Naive thymus-derived CD4-positive, alpha-beta T cell (primary cell): ENCODE data around the gene C6orf163. TPM values are rescaled to one million over a fixed set of nuclear protein-coding genes. Genes with fewer than 3 reads are reported as not detected.
"Not testable (repeated sequence)": the region's sequence is repeated elsewhere in the genome, so short reads cannot be mapped to it uniquely, and the experiment has no call there.

Experiments
- ATAC-seq: fragments of 150-1000 bp; cut with Tn5 transposase; 2 replicates; pipeline ENCODE4 v1.10.0; 2021; ENCODE audit warnings: mild to moderate bottlenecking, moderate library complexity
- CTCF ChIA-PET: fragments of 350-600 bp; sonication (Branson Sonifier 250); formaldehyde crosslinking; loops from one replicate; lab custom pipeline; 2021; ENCODE audit warnings: antibody characterized with exemption; lab: Charles Lee
- POLR2A ChIA-PET: fragments of 350-600 bp; sonication (Branson Sonifier 250); formaldehyde crosslinking; loops from one replicate; lab custom pipeline; 2021; ENCODE audit warnings: antibody characterized with exemption, inconsistent platforms; lab: Charles Lee
- DNase-seq, 9 donors: peaks; one replicate each; pipeline versions ENCODE4 v3.0.0 to v3.0.0-alpha.2; 2020 to 2022; ENCODE audit warnings: mixed read lengths in 1 of 9
- H3K27ac ChIP-seq: one replicate; pipeline ENCODE4 v1.7.0; 2013; ENCODE audit warnings: mild to moderate bottlenecking, low read depth, low read length, moderate library complexity
- H3K27me3 ChIP-seq, 2 donors: one replicate each; pipeline ENCODE4 v1.7.0; 2013; ENCODE audit warnings: low read length in 2 of 2, mild to moderate bottlenecking in 2 of 2, moderate library complexity in 2 of 2; ENCODE audit not compliant: control insufficient read depth in 2 of 2, insufficient read depth in 2 of 2
- H3K36me3 ChIP-seq, 3 experiments: 1 replicate in 2 of 3; 2 replicates in 1 of 3; pipeline ENCODE4 v1.7.0; 2013; ENCODE audit warnings: low read length in 3 of 3, mild to moderate bottlenecking in 3 of 3, moderate library complexity in 1 of 3; ENCODE audit not compliant: insufficient read depth in 3 of 3, control insufficient read depth in 2 of 3
- H3K4me1 ChIP-seq, 2 donors: one replicate each; pipeline ENCODE4 v1.7.0; 2013; ENCODE audit warnings: low read length in 2 of 2, mild to moderate bottlenecking in 2 of 2, moderate library complexity in 1 of 2; ENCODE audit not compliant: control insufficient read depth in 2 of 2, insufficient read depth in 2 of 2
- H3K4me3 ChIP-seq: 2 replicates; pipeline ENCODE4 v1.7.0; 2013; ENCODE audit warnings: mild to moderate bottlenecking, low read length
- H3K9me3 ChIP-seq, 3 experiments: 1 replicate in 2 of 3; 2 replicates in 1 of 3; pipeline ENCODE4 v1.7.0; 2013; ENCODE audit warnings: low read length in 3 of 3; ENCODE audit not compliant: control insufficient read depth in 2 of 3
- H3K27ac Mint-ChIP-seq, 9 donors: one replicate each; pipeline ENCODE4 v1.8.0; 2020 to 2022; ENCODE audit warnings: mixed read lengths in 9 of 9, mild to moderate bottlenecking in 8 of 9, moderate library complexity in 5 of 9, inconsistent platforms in 2 of 9
- H3K27me3 Mint-ChIP-seq, 5 donors: one replicate each; pipeline ENCODE4 v1.8.0; 2021 to 2022; ENCODE audit warnings: mixed read lengths in 5 of 5, mild to moderate bottlenecking in 1 of 5
- H3K36me3 Mint-ChIP-seq, 5 donors: one replicate each; pipeline ENCODE4 v1.8.0; 2020 to 2022; ENCODE audit warnings: mixed read lengths in 5 of 5, mild to moderate bottlenecking in 3 of 5, inconsistent platforms in 1 of 5
- H3K4me1 Mint-ChIP-seq, 7 donors: one replicate each; pipeline ENCODE4 v1.8.0; 2020 to 2022; ENCODE audit warnings: mixed read lengths in 7 of 7, mild to moderate bottlenecking in 3 of 7, inconsistent platforms in 1 of 7
- H3K4me3 Mint-ChIP-seq, 10 donors: one replicate each; pipeline ENCODE4 v1.8.0; 2020 to 2022; ENCODE audit warnings: mild to moderate bottlenecking in 10 of 10, mixed read lengths in 10 of 10, moderate library complexity in 6 of 10, inconsistent platforms in 2 of 10
- H3K9me3 Mint-ChIP-seq, 11 donors: one replicate each; pipeline ENCODE4 v1.8.0; 2020 to 2022; ENCODE audit warnings: mixed read lengths in 11 of 11, mild to moderate bottlenecking in 4 of 11, inconsistent platforms in 1 of 11, moderate library complexity in 1 of 11
- intact Hi-C, 2 donors: fragments of 100-400 bp; cut with micrococcal nuclease; formaldehyde crosslinking; loops; one replicate each; pipeline ENCODE4 v1.15.1; 2023
- polyA plus RNA-seq, 2 donors: library from polyadenylated mRNA; unstranded; fragments of 300-500 nt; fragmentation: Illumina TruSeq; gene quantifications; one replicate each; pipeline ENCODE4 v1.2.3, GENCODE V29; 2021
- total RNA-seq, 6 experiments: library from RNA in 5 of 6; stranded (reverse) in 5 of 6; gene quantifications; 1 replicate in 5 of 6; 2 replicates in 1 of 6; pipeline ENCODE4 v1.2.3 and lab custom pipeline; 2021 to 2026

C6orf163 gene
- total RNA-seq (1 to 10 TPM; 1.3 to 6.9 (median 4.0) TPM), polyA plus RNA-seq (under 1 TPM; 0.65 to 0.86 TPM), total RNA-seq (lab: John Stamatoyannopoulos, UW) (1.5 reads per million, percentile 4 among the genes with 10 or more reads in this experiment)

GRCh38 chr6:87344731-87345130 lies at the start of gene C6orf163:
C6orf163 (plus strand) TSS chr6:87344813; CDS start chr6:87345100, 287 bp downstream.
- no peak within 1 kb of the TSS for H3K4me3 Mint-ChIP-seq
- H3K27me3 ChIP-seq, result no peaks in the 10 kb centered on the region
- intact Hi-C loops, result no loop called here
- no peaks in the 10 kb centered on the region for H3K36me3 ChIP-seq
- ChIA-PET CTCF (no interaction called here), POLR2A (no interaction called here)
- H3K4me1 Mint-ChIP-seq, result no peaks in the 10 kb centered on the region
- DNase-seq (no peak), ATAC-seq (no peak)
- no peaks in the 10 kb centered on the region for H3K9me3 ChIP-seq
- H3K27ac ChIP-seq, result no peak within 1 kb of the TSS
- H3K9me3 Mint-ChIP-seq, result no peaks in the 10 kb centered on the region
- no peak within 1 kb of the TSS for H3K4me3 ChIP-seq
- no peaks in the 10 kb centered on the region for H3K27me3 Mint-ChIP-seq
- peak within 1 kb of the TSS in 1 of 9 donors; percentile 54 for H3K27ac Mint-ChIP-seq
- H3K4me1 ChIP-seq, result no peaks in the 10 kb centered on the region
- H3K36me3 Mint-ChIP-seq, result peaks cover 0 to 41% (median 13%) of the 10 kb centered on the region in 5 donors

DNA sequence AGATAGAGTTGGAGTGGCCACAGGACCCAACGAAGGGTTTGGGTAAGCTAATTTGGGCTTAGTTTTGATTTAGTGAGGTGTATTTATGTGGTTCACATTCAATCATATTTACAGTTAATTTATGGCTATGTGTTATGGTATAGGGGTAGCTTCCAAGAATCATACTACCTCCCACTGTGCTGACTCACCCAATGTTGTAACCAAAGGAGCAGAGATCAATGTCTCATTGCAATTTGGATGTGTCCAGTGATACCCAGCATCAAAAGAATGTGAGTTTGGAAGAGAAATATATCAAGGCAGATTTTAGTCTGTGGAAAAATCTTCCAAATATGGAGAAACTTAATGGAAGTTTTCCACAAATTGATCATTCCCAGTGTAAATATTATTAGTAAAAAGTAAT lies 47.5 kb upstream of the C6orf163 start:
- H3K27ac Mint-ChIP-seq, result no peak overlapping the region
- no peak overlapping the region for H3K4me3 Mint-ChIP-seq
- no peak for ATAC-seq
- no peak overlapping the region for H3K4me3 ChIP-seq
- H3K27me3 ChIP-seq, result no peaks in the 10 kb centered on the region
- no peaks in the 10 kb centered on the region for H3K9me3 ChIP-seq
- peaks cover 0 to 8% (median 0%) of the 10 kb centered on the region in 5 donors for H3K36me3 Mint-ChIP-seq
- no peak overlapping the region for H3K27ac ChIP-seq
- no peak for DNase-seq
- H3K9me3 Mint-ChIP-seq, result peaks cover 0 to 5% (median 2%) of the 10 kb centered on the region in 11 donors
- no peaks in the 10 kb centered on the region for H3K4me1 Mint-ChIP-seq
- intact Hi-C loops, result no loop called here
- ChIA-PET POLR2A (no interaction called here), CTCF (no interaction called here)
- H3K36me3 ChIP-seq, result no peaks in the 10 kb centered on the region
- H3K4me1 ChIP-seq, result no peaks in the 10 kb centered on the region
- H3K27me3 Mint-ChIP-seq, result peaks cover 29 to 61% (median 41%) of the 10 kb centered on the region in 5 donors

DNA sequence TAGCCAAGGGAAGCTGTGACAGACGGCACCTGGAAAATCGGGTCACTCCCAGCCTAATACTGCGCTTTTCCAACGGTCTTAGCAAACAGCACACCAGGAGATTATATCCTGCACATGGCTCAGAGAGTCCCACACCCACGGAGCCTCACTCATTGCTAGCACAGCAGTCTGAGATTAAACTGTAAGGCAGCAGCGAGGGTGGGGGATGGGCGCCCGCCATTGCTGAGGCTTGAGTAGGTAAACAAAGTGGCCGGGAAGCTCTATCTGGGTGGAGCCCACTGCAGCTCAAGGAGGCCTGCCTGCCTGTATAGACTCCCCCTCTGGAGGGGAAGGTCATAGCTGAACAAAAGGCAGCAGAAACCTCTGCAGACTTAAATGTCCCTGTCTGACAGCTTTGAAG lies 43.3 kb upstream of the C6orf163 start:
- H3K36me3 Mint-ChIP-seq, CTCF ChIA-PET, H3K4me3 ChIP-seq, H3K27me3 ChIP-seq, H3K9me3 ChIP-seq, POLR2A ChIA-PET, H3K27ac ChIP-seq, intact Hi-C loops, H3K4me3 Mint-ChIP-seq, H3K36me3 ChIP-seq, DNase-seq, ATAC-seq, H3K4me1 Mint-ChIP-seq, H3K27ac Mint-ChIP-seq, H3K4me1 ChIP-seq: not testable (repeated sequence)
- Mint-ChIP-seq H3K27me3 (peaks cover 23 to 50% (median 33%) of the 10 kb centered on the region in 5 donors), H3K9me3 (peaks cover 0 to 26% (median 7%) of the 10 kb centered on the region in 11 donors)

DNA sequence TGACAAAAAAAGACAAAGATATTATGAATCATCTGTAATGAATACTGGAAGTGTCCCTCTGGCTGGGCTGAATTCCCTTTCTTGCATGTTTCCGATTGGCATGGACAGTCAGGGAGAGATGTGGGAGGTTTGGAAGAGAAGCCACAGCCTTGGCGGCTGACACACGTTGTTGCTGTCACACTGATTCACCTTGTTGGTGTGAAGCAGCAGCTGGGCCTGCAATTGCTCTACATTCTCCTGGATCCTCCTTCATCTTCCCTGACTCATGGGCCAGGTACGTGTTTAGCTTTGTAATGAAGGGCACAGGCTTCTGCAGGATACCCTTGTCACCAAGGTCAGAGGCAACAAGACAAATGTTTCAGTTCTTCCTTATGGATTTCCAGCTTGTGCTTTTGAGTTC lies 35.6 kb upstream of the C6orf163 start:
- Histone ChIP-seq H3K27me3 (no peaks in the 10 kb centered on the region), H3K4me1 (no peaks in the 10 kb centered on the region), H3K4me3 (no peak overlapping the region), H3K27ac (no peak overlapping the region), H3K36me3 (no peaks in the 10 kb centered on the region), H3K9me3 (no peaks in the 10 kb centered on the region)
- peaks cover 12 to 33% (median 13%) of the 10 kb centered on the region in 5 donors for H3K27me3 Mint-ChIP-seq
- intact Hi-C loops, result no loop called here
- H3K9me3 Mint-ChIP-seq, result peaks cover 0 to 21% (median 3%) of the 10 kb centered on the region in 11 donors
- H3K27ac Mint-ChIP-seq, result no peak overlapping the region
- H3K4me1 Mint-ChIP-seq, result no peaks in the 10 kb centered on the region
- CTCF ChIA-PET, result no interaction called here
- DNase-seq, result no peak
- H3K36me3 Mint-ChIP-seq, result no peaks in the 10 kb centered on the region
- POLR2A ChIA-PET, result no interaction called here
- no peak for ATAC-seq
- H3K4me3 Mint-ChIP-seq, result no peak overlapping the region

DNA sequence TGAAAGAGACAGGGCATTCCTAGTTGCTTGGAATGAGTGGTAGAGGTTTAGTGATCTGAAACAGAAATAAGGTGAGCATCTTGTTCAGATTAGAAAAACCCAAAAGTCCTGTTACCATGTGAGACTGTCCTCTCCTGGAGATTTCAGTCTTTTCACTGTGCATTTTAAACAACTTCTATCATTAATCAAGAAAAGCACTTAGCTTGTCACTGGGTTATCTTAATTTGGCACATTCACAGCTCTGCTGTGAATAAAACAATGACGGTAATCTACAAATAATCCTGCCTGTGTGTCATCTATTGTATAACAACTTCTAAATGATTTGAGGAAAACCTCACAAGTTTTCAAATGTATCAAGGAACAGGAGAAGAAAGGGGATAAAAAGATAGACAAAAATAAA lies 31.8 kb upstream of the C6orf163 start:
- CTCF ChIA-PET, result no interaction called here
- H3K27me3 Mint-ChIP-seq, result peaks cover 32 to 43% (median 36%) of the 10 kb centered on the region in 5 donors
- no peak for ATAC-seq

GRCh38 chr6:87315071-87315470 lies 29.5 kb upstream of the C6orf163 start:
- ATAC-seq (no peak), DNase-seq (no peak)
- no peak overlapping the region for H3K27ac Mint-ChIP-seq
- intact Hi-C loops, result no loop called here
- H3K27me3 ChIP-seq, result no peaks in the 10 kb centered on the region
- H3K36me3 Mint-ChIP-seq, result no peaks in the 10 kb centered on the region
- H3K4me1 Mint-ChIP-seq, result no peaks in the 10 kb centered on the region
- ChIA-PET POLR2A (no interaction called here), CTCF (no interaction called here)
- H3K4me3 ChIP-seq, result no peak overlapping the region
- H3K4me3 Mint-ChIP-seq, result no peak overlapping the region
- peaks cover 35 to 46% (median 40%) of the 10 kb centered on the region in 5 donors for H3K27me3 Mint-ChIP-seq
- H3K9me3 Mint-ChIP-seq, result no peaks in the 10 kb centered on the region
- no peaks in the 10 kb centered on the region for H3K4me1 ChIP-seq
- H3K9me3 ChIP-seq, result no peaks in the 10 kb centered on the region
- no peak overlapping the region for H3K27ac ChIP-seq
- no peaks in the 10 kb centered on the region for H3K36me3 ChIP-seq

More for the DNA sequence above, 31.8 kb upstream of the C6orf163 start:
- no peaks in the 10 kb centered on the region for H3K36me3 Mint-ChIP-seq
- POLR2A ChIA-PET, result interaction anchor here (0.5 kb wide), 1 partner anchor 1027 kb away, joined by 3 read pairs; no protein-coding TSS in a partner anchor
- no peak for DNase-seq
- H3K27me3 ChIP-seq, result no peaks in the 10 kb centered on the region
- H3K4me1 ChIP-seq, result no peaks in the 10 kb centered on the region
- no peak overlapping the region for H3K27ac Mint-ChIP-seq
- no peak overlapping the region for H3K4me3 Mint-ChIP-seq
- H3K9me3 ChIP-seq, result no peaks in the 10 kb centered on the region
- peaks cover 0 to 2% (median 0%) of the 10 kb centered on the region in 11 donors for H3K9me3 Mint-ChIP-seq
- intact Hi-C loops, result no loop called here
- H3K4me1 Mint-ChIP-seq, result no peaks in the 10 kb centered on the region
- no peak overlapping the region for H3K27ac ChIP-seq
- no peak overlapping the region for H3K4me3 ChIP-seq
- no peaks in the 10 kb centered on the region for H3K36me3 ChIP-seq
